HG02763 (cell line): ENCODE measurements around the gene AVPR1B.

Experiments
- ATAC-seq: cut with Tn5 transposase; IDR thresholded peaks from one replicate; pipeline ENCODE4 v1.9.1; 2021; ENCODE audit warnings: mild to moderate bottlenecking, moderate library complexity; ENCODE audit not compliant: unreplicated experiment

Gene AVPR1B

GRCh38 chr1:206117151-206117948 lies at the start of gene AVPR1B:
AVPR1B (minus strand) TSS chr1:206117388; CDS start chr1:206116890, 498 bp downstream.
- ATAC-seq = no peak

GRCh38 chr1:206145771-206146290 lies 28.6 kb upstream of the AVPR1B start:
- no peak for ATAC-seq

- no peak for ATAC-seq
Measured at GRCh38 chr1:206144605-206145004, 27.4 kb upstream of the AVPR1B start.

- ATAC-seq = no peak
Measured at GRCh38 chr1:206143537-206144172, 26.5 kb upstream of the AVPR1B start.

- no peak for ATAC-seq
Measured at GRCh38 chr1:206142770-206143169, 25.6 kb upstream of the AVPR1B start.

GRCh38 chr1:206142011-206142410 lies 24.8 kb upstream of the AVPR1B start:
- no peak for ATAC-seq

GRCh38 chr1:206136241-206136640 lies 19.1 kb upstream of the AVPR1B start:
- no peak for ATAC-seq

GRCh38 chr1:206135248-206135647 lies 18.1 kb upstream of the AVPR1B start:
- no peak for ATAC-seq

- no peak for ATAC-seq
Measured at GRCh38 chr1:206133751-206134415, 16.7 kb upstream of the AVPR1B start.

GRCh38 chr1:206131037-206131436 lies 13.8 kb upstream of the AVPR1B start:
- ATAC-seq = no peak

GRCh38 chr1:206128196-206128595 lies 11.0 kb upstream of the AVPR1B start:
- no peak for ATAC-seq

GRCh38 chr1:206127336-206127735 lies 10.1 kb upstream of the AVPR1B start:
- no peak for ATAC-seq

GRCh38 chr1:206125346-206125745 lies 8.2 kb upstream of the AVPR1B start:
- no peak for ATAC-seq

- ATAC-seq = no peak
Measured at GRCh38 chr1:206122686-206123085, 5.5 kb upstream of the AVPR1B start.

- no peak for ATAC-seq
Measured at GRCh38 chr1:206121269-206121668, 4.1 kb upstream of the AVPR1B start.

- no peak for ATAC-seq
Measured at GRCh38 chr1:206120406-206120805, 3.2 kb upstream of the AVPR1B start.

- ATAC-seq = no peak
Measured at GRCh38 chr1:206116873-206117150, 376 bp downstream of the AVPR1B start.

GRCh38 chr1:206116191-206116872 lies 856 bp downstream of the AVPR1B start:
- ATAC-seq = no peak

- no peak for ATAC-seq
Measured at GRCh38 chr1:206115791-206116190, 1.4 kb downstream of the AVPR1B start.

GRCh38 chr1:206114692-206115640 lies 2.2 kb downstream of the AVPR1B start:
- ATAC-seq = no peak
